ENCODE measurements around the gene CYTH4.

Gene CYTH4

DNA sequence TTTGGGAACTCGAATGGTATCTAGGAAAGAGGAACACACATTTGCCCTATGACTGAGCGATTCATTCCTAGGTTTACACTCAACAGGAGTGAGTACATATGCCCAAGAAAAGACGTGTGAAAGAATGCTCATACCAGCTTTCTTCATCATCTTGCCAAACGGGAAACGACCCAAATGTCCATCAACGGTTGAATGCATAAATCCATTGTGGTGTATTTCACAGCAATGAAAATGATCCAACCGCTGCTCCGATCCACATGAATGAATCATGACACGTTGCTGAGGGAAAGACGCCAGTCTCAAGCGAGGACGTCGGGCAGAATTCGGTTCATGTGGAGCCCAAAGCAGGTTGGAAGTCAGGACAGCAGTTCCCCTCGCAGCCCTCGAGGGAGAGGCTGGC is 71.5 kb downstream of the CYTH4 start:
- no peak for DNase-seq

DNA sequence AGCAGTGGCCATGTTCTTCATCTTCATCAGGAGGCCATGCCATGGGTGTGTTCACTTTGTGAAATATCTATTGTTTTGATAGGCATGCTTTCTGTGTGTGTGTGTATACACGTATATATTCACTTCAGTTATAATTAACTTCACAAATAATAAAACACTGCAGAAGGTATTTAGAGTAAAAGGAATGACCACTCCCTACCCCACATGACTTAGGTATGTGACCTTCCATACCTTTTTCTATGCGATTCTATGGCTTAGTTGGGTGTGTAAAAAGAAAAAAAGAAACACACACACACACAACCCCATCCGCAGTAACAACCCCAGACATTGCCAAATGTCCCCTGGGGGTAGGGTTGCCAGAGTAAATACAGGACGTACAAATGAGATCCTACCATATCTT is 72.0 kb downstream of the CYTH4 start:
- no peak for DNase-seq

GRCh38 chr22:37354670-37355069 is 72.4 kb downstream of the CYTH4 start:
- DNase-seq: no peak

- no peak for DNase-seq
Observed at GRCh38 chr22:37355174-37355573, 72.9 kb downstream of the CYTH4 start.

DNA sequence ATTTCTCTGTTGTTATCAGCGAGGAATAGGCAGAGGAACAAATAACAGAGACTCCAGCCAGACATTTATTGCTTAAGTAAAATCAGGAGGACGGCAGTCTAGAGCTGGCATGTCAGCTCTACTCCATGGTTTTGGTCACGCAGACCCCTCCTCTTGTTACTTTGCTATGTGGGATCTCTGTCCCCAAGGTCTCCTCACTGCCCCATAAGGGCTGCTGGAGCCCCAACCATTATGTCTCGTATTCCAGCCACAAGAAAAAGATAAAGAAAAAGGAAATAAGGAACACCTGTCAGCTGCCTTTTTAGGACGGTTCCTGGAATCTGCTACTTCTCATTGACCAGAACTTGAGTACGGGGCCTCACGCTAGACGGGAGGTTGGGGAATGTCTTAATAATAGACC is 74.6 kb downstream of the CYTH4 start:
- DNase-seq: no peak

GRCh38 chr22:37357446-37358075 is 75.3 kb downstream of the CYTH4 start:
- no peak for DNase-seq

DNA sequence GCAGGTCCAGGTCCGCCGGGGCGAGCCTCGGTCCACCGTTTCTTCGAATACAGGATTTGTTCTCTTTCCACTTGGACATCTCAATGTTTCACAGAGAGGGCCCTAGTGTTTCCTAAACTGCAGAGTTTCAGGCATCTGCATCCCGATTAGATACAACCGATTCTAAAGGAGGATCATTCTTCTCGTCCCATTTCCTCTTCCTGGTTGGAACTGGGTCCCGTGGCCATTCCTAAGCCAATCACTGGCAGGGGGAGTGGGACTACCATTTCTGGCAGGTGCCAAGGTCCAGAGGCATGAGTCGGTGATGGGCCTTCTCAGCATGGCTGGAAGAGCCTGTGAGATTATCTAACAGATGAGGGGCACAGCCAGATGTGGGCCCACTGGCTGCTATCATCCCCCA is 76.1 kb downstream of the CYTH4 start:
- no peak for DNase-seq

- no peak for DNase-seq
Observed at GRCh38 chr22:37358917-37359316, 76.6 kb downstream of the CYTH4 start.

DNA sequence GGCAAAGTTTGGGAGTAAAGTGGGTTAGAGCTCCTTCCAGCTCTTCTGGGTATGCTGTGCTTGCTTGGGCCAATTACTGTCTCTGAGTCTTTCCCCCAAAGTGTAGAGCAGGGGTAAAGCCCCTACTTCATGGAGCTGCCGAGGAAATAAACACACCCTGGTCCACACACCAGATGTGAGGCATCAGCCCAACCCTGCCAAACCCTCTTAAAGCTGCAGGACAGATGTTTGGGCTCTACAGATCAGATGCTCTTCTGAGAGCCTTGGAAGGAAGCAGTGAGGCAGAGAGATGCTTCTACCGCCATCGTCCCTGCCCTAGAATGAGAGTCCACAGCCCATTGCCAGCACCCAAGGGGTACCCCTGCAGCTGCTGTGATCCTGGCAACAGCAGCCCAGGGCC is 80.3 kb downstream of the CYTH4 start:
- DNase-seq: no peak

DNA sequence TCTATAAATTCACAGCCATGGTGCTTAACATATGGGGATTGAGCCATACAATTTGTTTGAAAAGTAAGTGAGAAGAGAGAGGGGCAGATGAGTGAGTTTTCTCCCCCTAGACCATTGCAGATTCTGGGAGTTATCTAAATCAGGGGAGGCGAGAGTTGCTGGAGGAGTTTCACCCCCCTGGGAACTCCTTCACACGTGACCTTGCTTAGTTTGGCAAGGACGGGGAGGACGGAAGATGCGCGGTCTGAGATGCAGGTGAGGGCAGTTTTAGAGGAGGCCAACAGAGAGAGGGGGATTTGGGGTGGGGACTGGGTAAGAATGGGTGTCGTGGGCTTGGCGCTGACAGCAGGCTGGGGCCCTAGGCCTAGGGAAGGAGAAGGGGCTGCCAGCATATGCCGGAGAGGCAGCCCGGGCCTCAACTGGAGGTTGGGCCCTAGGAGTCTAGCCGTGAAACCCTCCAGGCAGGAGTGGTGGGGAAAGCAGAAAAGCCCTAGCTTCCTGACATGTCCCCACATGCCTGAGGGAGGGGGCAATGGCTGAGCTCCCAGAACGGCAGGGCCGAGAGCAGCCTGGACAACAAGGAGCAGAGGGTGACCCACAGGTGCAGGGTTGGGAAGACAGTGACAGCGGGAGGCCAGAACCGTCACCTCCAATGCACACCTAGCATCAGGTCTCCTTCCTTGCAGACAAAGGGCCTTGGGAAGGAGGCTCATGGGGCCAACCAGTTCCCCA is 81.1 kb downstream of the CYTH4 start:
- no peak for DNase-seq
